ENCODE data around the gene HSD17B12.

DNA sequence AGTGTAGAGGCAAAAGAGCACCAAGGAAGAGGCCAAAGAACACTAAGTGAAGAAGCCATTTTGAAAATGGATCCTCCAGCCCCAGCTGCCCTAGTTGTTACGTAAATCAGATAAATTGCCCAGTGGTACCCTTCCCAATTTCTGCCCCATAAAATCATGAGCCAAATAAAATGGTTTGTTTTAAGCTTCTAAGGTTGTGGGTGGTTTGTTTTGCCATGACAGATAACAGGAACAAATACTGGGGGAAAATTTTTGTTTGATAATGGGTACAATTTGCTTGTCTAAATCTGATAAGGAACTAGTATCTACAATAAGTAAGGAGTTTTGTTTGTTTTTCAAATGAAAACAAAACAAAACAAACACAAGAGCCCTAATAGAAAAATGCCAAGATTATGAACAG is 30.6 kb upstream of the HSD17B12 start:
- TF ChIP-seq, protein P1, sequence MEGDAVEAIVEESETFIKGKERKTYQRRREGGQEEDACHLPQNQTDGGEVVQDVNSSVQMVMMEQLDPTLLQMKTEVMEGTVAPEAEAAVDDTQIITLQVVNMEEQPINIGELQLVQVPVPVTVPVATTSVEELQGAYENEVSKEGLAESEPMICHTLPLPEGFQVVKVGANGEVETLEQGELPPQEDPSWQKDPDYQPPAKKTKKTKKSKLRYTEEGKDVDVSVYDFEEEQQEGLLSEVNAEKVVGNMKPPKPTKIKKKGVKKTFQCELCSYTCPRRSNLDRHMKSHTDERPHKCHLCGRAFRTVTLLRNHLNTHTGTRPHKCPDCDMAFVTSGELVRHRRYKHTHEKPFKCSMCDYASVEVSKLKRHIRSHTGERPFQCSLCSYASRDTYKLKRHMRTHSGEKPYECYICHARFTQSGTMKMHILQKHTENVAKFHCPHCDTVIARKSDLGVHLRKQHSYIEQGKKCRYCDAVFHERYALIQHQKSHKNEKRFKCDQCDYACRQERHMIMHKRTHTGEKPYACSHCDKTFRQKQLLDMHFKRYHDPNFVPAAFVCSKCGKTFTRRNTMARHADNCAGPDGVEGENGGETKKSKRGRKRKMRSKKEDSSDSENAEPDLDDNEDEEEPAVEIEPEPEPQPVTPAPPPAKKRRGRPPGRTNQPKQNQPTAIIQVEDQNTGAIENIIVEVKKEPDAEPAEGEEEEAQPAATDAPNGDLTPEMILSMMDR (IDR thresholded peaks at IDR 0.05) = no peak
- no peak for TF ChIP-seq POLR2AphosphoS5 (IDR thresholded peaks at IDR 0.05; ENCODE audit: insufficient read depth in 1 of 2, low read depth in 1 of 2)
